Neuronal stem cell (in vitro differentiated cells): ENCODE data around the gene FYB2.

ENCODE experiments used
- DNase-seq: peaks from one replicate; pipeline ENCODE4 v3.0.0-alpha.2; 2013; ENCODE audit warnings: low spot score
- H2AFZ ChIP-seq: one replicate; pipeline ENCODE4 v1.6.1; 2013; ENCODE audit warnings: mild to moderate bottlenecking, low read length, inconsistent platforms
- H2AK5ac ChIP-seq: 2 replicates; pipeline ENCODE4 v1.6.1; 2013; ENCODE audit warnings: low read depth, mild to moderate bottlenecking, inconsistent platforms, low read length, moderate library complexity, mixed read lengths
- H2BK120ac ChIP-seq: 2 replicates; pipeline ENCODE4 v1.6.1; 2013; ENCODE audit warnings: low read depth, mild to moderate bottlenecking, inconsistent platforms, low read length, moderate library complexity, mixed read lengths
- H2BK12ac ChIP-seq: one replicate; pipeline ENCODE4 v1.6.1; 2013; ENCODE audit warnings: low read length, inconsistent platforms
- H2BK15ac ChIP-seq: 2 replicates; pipeline ENCODE4 v1.6.1; 2013; ENCODE audit warnings: mild to moderate bottlenecking, low read length, inconsistent platforms, mixed read lengths
- H2BK5ac ChIP-seq: one replicate; pipeline ENCODE4 v1.6.1; 2013; ENCODE audit warnings: inconsistent platforms, mild to moderate bottlenecking, low read length, moderate library complexity
- H3K14ac ChIP-seq: one replicate; pipeline ENCODE4 v1.6.1; 2013; ENCODE audit warnings: low read length, inconsistent platforms
- H3K18ac ChIP-seq: 2 replicates; pipeline ENCODE4 v1.6.1; 2013; ENCODE audit warnings: low read length, inconsistent platforms
- H3K23ac ChIP-seq: 2 replicates; pipeline ENCODE4 v1.6.1; 2013; ENCODE audit warnings: low read depth, mild to moderate bottlenecking, mixed read lengths, low read length, inconsistent platforms; ENCODE audit not compliant: poor library complexity
- H3K27ac ChIP-seq: replicated peaks from 3 replicates; pipeline ENCODE4 v1.5.1; 2013; ENCODE audit warnings: low read length, inconsistent platforms
- H3K27me3 ChIP-seq, 3 experiments: 2 replicates each; pipeline ENCODE4 v1.6.1; 2013; ENCODE audit warnings: low read length in 3 of 3, mild to moderate bottlenecking in 2 of 3, inconsistent platforms in 1 of 3, low read depth in 1 of 3, mixed read lengths in 1 of 3, moderate library complexity in 1 of 3; ENCODE audit not compliant: control insufficient read depth in 3 of 3, insufficient read depth in 3 of 3
- H3K36me3 ChIP-seq, 2 donors: replicated peaks in 1 of 2; 2 replicates each; pipeline ENCODE4 v1.6.1; 2013; ENCODE audit warnings: low read length in 2 of 2; ENCODE audit not compliant: control insufficient read depth in 2 of 2, insufficient read depth in 2 of 2
- H3K4ac ChIP-seq: 2 replicates; pipeline ENCODE4 v1.6.1; 2013; ENCODE audit warnings: inconsistent platforms, mild to moderate bottlenecking, low read length, moderate library complexity
- H3K4me1 ChIP-seq, 2 donors: 1 replicate in 1 of 2; 2 replicates in 1 of 2; pipeline ENCODE4 v1.6.1; 2013; ENCODE audit warnings: low read length in 2 of 2, low read depth in 1 of 2; ENCODE audit not compliant: control insufficient read depth in 2 of 2, insufficient read depth in 1 of 2
- H3K4me2 ChIP-seq: one replicate; pipeline ENCODE4 v1.6.1; 2013; ENCODE audit warnings: mild to moderate bottlenecking, low read length, inconsistent platforms; ENCODE audit not compliant: insufficient read depth, poor library complexity, severe bottlenecking
- H3K4me3 ChIP-seq, 2 donors: 2 replicates each; pipeline ENCODE4 v1.5.1; 2013; ENCODE audit warnings: low read length in 2 of 2, mild to moderate bottlenecking in 2 of 2, inconsistent platforms in 1 of 2, moderate library complexity in 1 of 2
- H3K79me1 ChIP-seq: one replicate; pipeline ENCODE4 v1.6.1; 2013; ENCODE audit warnings: low read depth, mild to moderate bottlenecking, inconsistent platforms, low read length, moderate library complexity
- H3K9ac ChIP-seq: one replicate; pipeline ENCODE4 v1.6.1; 2013; ENCODE audit warnings: mild to moderate bottlenecking, low read depth, low read length, inconsistent platforms; ENCODE audit not compliant: poor library complexity
- H3K9me3 ChIP-seq, 2 donors: replicated peaks in 1 of 2; 2 replicates each; pipeline versions ENCODE3 to v1.6.1; 2013; ENCODE audit warnings: low read length in 2 of 2, mild to moderate bottlenecking in 2 of 2, inconsistent platforms in 1 of 2, low read depth in 1 of 2, mixed read lengths in 1 of 2, moderate library complexity in 1 of 2; ENCODE audit not compliant: control insufficient read depth in 2 of 2, insufficient read depth in 1 of 2
- H4K8ac ChIP-seq: one replicate; pipeline ENCODE4 v1.6.1; 2013; ENCODE audit warnings: low read depth, mild to moderate bottlenecking, inconsistent platforms, low read length, moderate library complexity
- H4K91ac ChIP-seq: one replicate; pipeline ENCODE4 v1.6.1; 2013; ENCODE audit warnings: low read length, low read depth, mild to moderate bottlenecking, inconsistent platforms; ENCODE audit not compliant: poor library complexity
- WGBS, 2 donors: extraction: QIAGEN DNeasy Blood & Tissue Kit; methylation state at CpG; one replicate each; pipeline ENCODE4 v1.1.7; 2013; ENCODE audit warnings: missing lambda C conversion rate in 2 of 2, mixed read lengths in 1 of 2; ENCODE audit not compliant: insufficient read length in 2 of 2, insufficient replicate concordance in 1 of 2; ENCODE audit errors: extremely low coverage in 2 of 2; 5-methylcytosine and 5-hydroxymethylcytosine counted together

Gene FYB2

DNA sequence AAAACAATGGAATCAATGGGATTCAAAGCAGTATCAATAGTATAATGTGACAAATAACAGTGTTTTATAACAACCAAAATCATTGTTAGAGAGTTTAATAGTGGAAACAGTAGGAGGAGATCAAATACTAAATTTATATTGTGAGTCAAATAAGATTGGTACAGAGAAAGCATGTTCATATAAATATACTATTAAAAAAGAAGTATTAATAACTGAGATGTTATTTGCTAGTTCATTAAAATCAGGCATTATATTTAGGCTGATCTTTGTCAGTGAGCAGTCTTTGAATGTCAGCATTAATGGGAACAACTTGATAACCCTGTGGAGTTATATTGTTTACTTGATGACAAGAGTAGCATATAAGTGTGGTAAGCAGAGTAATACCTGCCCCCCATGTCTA is 143.4 kb downstream of the FYB2 start:
- H2AFZ ChIP-seq, result no peak overlapping the region
- H2BK120ac ChIP-seq, result no peak overlapping the region
- H3K79me1 ChIP-seq, result peaks cover 3% of the 10 kb centered on the region
- H2BK12ac ChIP-seq, result no peak overlapping the region
- DNase-seq, result no peak
- H3K36me3 ChIP-seq, result no peaks in the 10 kb centered on the region
- H3K4ac ChIP-seq, result no peak overlapping the region
- no peaks in the 10 kb centered on the region for H3K27me3 ChIP-seq
- no peaks in the 10 kb centered on the region for H3K9me3 ChIP-seq
- H2AK5ac ChIP-seq, result no peak overlapping the region
- no peak overlapping the region for H3K4me2 ChIP-seq
- H3K18ac ChIP-seq, result no peak overlapping the region
- H2BK15ac ChIP-seq, result no peak overlapping the region
- H3K4me1 ChIP-seq, result no peaks in the 10 kb centered on the region
- H3K14ac ChIP-seq, result no peak overlapping the region
- no peak overlapping the region for H3K23ac ChIP-seq
- no peak overlapping the region for H3K27ac ChIP-seq
- no peak overlapping the region for H4K8ac ChIP-seq
- H3K4me3 ChIP-seq, result no peak overlapping the region
- no peak overlapping the region for H2BK5ac ChIP-seq
- no peak overlapping the region for H4K91ac ChIP-seq
- no peak overlapping the region for H3K9ac ChIP-seq

DNA sequence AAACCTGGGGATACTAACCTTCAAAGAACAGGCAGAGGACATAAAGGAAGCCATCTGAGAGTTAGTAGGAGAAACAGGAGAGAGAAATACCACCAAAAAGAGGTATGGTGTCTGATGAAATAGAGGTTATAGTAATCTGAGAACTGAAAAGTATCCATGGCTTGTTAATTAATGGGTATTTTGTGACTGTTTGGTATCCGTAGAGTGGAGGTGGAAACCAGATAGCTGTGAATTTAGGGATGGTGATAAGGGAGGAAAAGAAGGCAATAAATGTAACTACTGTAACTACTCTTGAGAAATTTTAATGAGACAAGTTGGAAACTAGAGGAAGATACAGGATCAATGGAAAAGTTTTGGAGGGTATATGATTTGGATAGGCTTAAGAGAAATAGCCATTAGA is 146.6 kb downstream of the FYB2 start:
- H3K9ac ChIP-seq, result no peak overlapping the region
- no peak overlapping the region for H3K14ac ChIP-seq
- H3K4me2 ChIP-seq, result no peak overlapping the region
- peaks cover 2% of the 10 kb centered on the region for H3K79me1 ChIP-seq
- WGBS, 2 donors, result no CpG with 5 or more reads among the region's 1 CpG
- H4K8ac ChIP-seq, result no peak overlapping the region
- H4K91ac ChIP-seq, result no peak overlapping the region
- H3K4ac ChIP-seq, result no peak overlapping the region
- no peak overlapping the region for H3K23ac ChIP-seq
- no peaks in the 10 kb centered on the region for H3K9me3 ChIP-seq
- H2BK12ac ChIP-seq, result no peak overlapping the region
- H2BK120ac ChIP-seq, result no peak overlapping the region
- no peaks in the 10 kb centered on the region for H3K4me1 ChIP-seq
- no peak overlapping the region for H3K18ac ChIP-seq
- no peak overlapping the region for H2AK5ac ChIP-seq
- no peaks in the 10 kb centered on the region for H3K36me3 ChIP-seq
- H2BK5ac ChIP-seq, result no peak overlapping the region
- H3K27me3 ChIP-seq, result no peaks in the 10 kb centered on the region
- no peak for DNase-seq
- no peak overlapping the region for H2BK15ac ChIP-seq
- H3K4me3 ChIP-seq, result no peak overlapping the region
- H2AFZ ChIP-seq, result no peak overlapping the region
- no peak overlapping the region for H3K27ac ChIP-seq

DNA sequence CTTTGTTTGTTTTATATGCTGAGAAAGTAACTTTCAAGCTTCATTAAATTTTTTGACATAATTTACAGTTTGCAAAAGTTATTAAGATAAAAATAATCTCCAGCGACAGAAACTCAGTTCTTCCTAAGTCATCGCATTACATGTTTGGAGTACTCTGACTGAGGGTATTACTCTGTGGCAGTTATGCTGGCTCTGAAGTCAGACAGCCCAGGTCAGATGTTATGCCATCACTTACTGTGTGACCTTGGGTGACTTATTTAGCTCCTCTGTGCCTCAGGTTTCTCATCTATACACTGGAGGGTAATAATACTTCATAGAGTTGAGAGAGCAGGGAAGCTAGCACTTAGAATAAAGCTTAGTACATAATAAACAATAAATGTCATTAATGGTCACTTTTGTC is 147.7 kb downstream of the FYB2 start:
- Histone ChIP-seq H3K9me3 (no peaks in the 10 kb centered on the region), H3K4me2 (no peak overlapping the region), H2AFZ (no peak overlapping the region), H2AK5ac (no peak overlapping the region), H3K27ac (no peak overlapping the region), H3K18ac (no peak overlapping the region), H2BK120ac (no peak overlapping the region), H3K4me1 (no peaks in the 10 kb centered on the region), H3K4ac (no peak overlapping the region), H3K14ac (no peak overlapping the region), H3K4me3 (no peak overlapping the region), H3K36me3 (no peaks in the 10 kb centered on the region), H3K79me1 (peaks cover 2% of the 10 kb centered on the region), H3K27me3 (no peaks in the 10 kb centered on the region), H4K91ac (no peak overlapping the region), H3K9ac (no peak overlapping the region), H2BK5ac (no peak overlapping the region), H4K8ac (no peak overlapping the region), H3K23ac (no peak overlapping the region), H2BK12ac (no peak overlapping the region), H2BK15ac (no peak overlapping the region)
- WGBS, 2 donors, result no CpG with 5 or more reads among the region's 2 CpGs
- no peak for DNase-seq

DNA sequence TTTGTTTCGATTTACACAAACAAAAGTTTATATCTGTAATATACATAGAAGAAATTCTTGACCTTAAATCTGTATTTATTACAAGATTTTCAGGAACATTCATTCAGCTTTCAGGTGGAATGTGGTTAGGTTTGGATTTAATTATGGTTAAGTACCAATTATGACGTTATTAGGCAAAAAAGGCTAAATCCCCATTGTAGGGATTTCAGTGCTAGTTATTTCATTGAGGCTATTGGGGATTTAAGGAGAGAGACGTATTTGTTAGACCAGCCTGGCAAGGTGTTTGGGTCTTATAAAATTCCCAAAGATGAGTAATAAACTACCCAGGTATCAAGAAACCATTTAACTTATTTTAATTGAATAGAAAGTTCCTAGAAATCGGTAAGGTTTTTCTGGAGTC is 148.1 kb downstream of the FYB2 start:
- peaks cover 2% of the 10 kb centered on the region for H3K79me1 ChIP-seq
- no peak overlapping the region for H2AFZ ChIP-seq
- H4K91ac ChIP-seq, result no peak overlapping the region
- WGBS, 2 donors, result no CpG with 5 or more reads among the region's 4 CpGs
- H3K4me2 ChIP-seq, result no peak overlapping the region
- no peak overlapping the region for H3K9ac ChIP-seq
- no peak for DNase-seq
- H2BK5ac ChIP-seq, result no peak overlapping the region
- H3K27me3 ChIP-seq, result no peaks in the 10 kb centered on the region
- no peaks in the 10 kb centered on the region for H3K9me3 ChIP-seq
- H4K8ac ChIP-seq, result no peak overlapping the region
- no peak overlapping the region for H3K4me3 ChIP-seq
- H3K23ac ChIP-seq, result no peak overlapping the region
- H3K4ac ChIP-seq, result no peak overlapping the region
- H3K14ac ChIP-seq, result no peak overlapping the region
- no peaks in the 10 kb centered on the region for H3K4me1 ChIP-seq
- H3K18ac ChIP-seq, result no peak overlapping the region
- H2BK120ac ChIP-seq, result no peak overlapping the region
- no peak overlapping the region for H3K27ac ChIP-seq
- H2BK12ac ChIP-seq, result no peak overlapping the region
- H2BK15ac ChIP-seq, result no peak overlapping the region
- H3K36me3 ChIP-seq, result no peaks in the 10 kb centered on the region
- no peak overlapping the region for H2AK5ac ChIP-seq
